ENCODE results near the gene MOK.

Gene MOK

GRCh38 chr14:102207831-102208365 is 97.1 kb downstream of the MOK start:
- no peak overlapping the region for H3K4me3 ChIP-seq (IDR thresholded peaks at IDR 0.05; ENCODE audit: insufficient read depth, low read depth, low read length)
- TF ChIP-seq CTCF (conservative IDR thresholded peaks at IDR 0.05; ENCODE audit: low read depth, low read length), result no peak
- H2AFZ ChIP-seq (ENCODE audit: low read depth), result no peak overlapping the region

GRCh38 chr14:102206918-102207317 is 98.0 kb downstream of the MOK start:
- Histone ChIP-seq H3K9ac (no peak overlapping the region), H3K4me2 (no peak overlapping the region), H2AFZ (ENCODE audit: low read depth) (no peak overlapping the region), H3K4me1 (ENCODE audit: low read depth, poor library complexity, severe bottlenecking) (peaks cover 2% of the 10 kb centered on the region), H3K27me3 (ENCODE audit: insufficient read depth, low read depth) (no peaks in the 10 kb centered on the region), H3K79me2 (ENCODE audit: insufficient read depth, low read depth) (0 out of 2 replicates have a peak, but pooled peaks cover 7% of the 10 kb centered on the region), H4K20me1 (ENCODE audit: insufficient read depth) (no peaks in the 10 kb centered on the region), H3K27ac (no peak overlapping the region), H3K36me3 (ENCODE audit: insufficient read depth) (no peaks in the 10 kb centered on the region), H3K4me3 (IDR thresholded peaks at IDR 0.05; ENCODE audit: insufficient read depth, low read depth, low read length) (no peak overlapping the region)
- no peak for TF ChIP-seq CTCF (conservative IDR thresholded peaks at IDR 0.05; ENCODE audit: low read depth, low read length)

More at GRCh38 chr14:102207831-102208365, 97.1 kb downstream of the MOK start:
- Histone ChIP-seq H3K36me3 (ENCODE audit: insufficient read depth) (no peaks in the 10 kb centered on the region), H3K79me2 (ENCODE audit: insufficient read depth, low read depth) (0 out of 2 replicates have a peak, but pooled peaks cover 1% of the 10 kb centered on the region), H3K4me2 (no peak overlapping the region), H3K27me3 (ENCODE audit: insufficient read depth, low read depth) (no peaks in the 10 kb centered on the region), H3K9ac (no peak overlapping the region), H4K20me1 (ENCODE audit: insufficient read depth) (no peaks in the 10 kb centered on the region), H3K4me1 (ENCODE audit: low read depth, poor library complexity, severe bottlenecking) (no peaks in the 10 kb centered on the region), H3K27ac (no peak overlapping the region)

DNA sequence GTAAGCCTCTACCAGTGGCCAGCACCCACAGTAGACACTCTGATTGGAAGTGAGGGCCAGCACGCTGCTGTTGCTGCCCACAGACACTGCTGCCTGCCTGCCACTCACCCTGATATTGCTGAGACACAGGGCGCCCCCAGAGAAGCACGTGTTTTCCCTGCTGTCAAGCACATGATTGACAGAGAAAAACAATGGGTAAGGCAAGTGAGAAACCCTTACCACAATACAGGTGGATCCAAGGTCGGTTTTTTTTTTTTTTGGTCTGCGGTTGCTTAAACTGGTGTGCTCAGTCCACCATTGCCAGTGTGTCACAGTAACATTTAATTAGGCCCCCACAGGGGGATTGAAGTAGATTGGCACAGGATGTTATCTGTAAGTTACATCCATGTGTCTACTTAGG is 99.4 kb downstream of the MOK start:
- Histone ChIP-seq H3K27me3 (ENCODE audit: insufficient read depth, low read depth) (no peaks in the 10 kb centered on the region), H3K27ac (no peak overlapping the region), H3K9ac (no peak overlapping the region), H3K79me2 (ENCODE audit: insufficient read depth, low read depth) (0 out of 2 replicates have a peak, but pooled peaks cover 7% of the 10 kb centered on the region), H3K4me1 (ENCODE audit: low read depth, poor library complexity, severe bottlenecking) (peaks cover 16% of the 10 kb centered on the region), H3K4me2 (no peak overlapping the region), H3K4me3 (IDR thresholded peaks at IDR 0.05; ENCODE audit: insufficient read depth, low read depth, low read length) (no peak overlapping the region), H4K20me1 (ENCODE audit: insufficient read depth) (no peaks in the 10 kb centered on the region), H3K36me3 (ENCODE audit: insufficient read depth) (no peaks in the 10 kb centered on the region), H2AFZ (ENCODE audit: low read depth) (no peak overlapping the region)
- no peak for TF ChIP-seq CTCF (conservative IDR thresholded peaks at IDR 0.05; ENCODE audit: low read depth, low read length)

- Histone ChIP-seq H3K9ac (no peak overlapping the region), H3K79me2 (ENCODE audit: insufficient read depth, low read depth) (0 out of 2 replicates have a peak, but pooled peaks cover 11% of the 10 kb centered on the region), H3K4me1 (ENCODE audit: low read depth, poor library complexity, severe bottlenecking) (peaks cover 31% of the 10 kb centered on the region), H3K27me3 (ENCODE audit: insufficient read depth, low read depth) (no peaks in the 10 kb centered on the region), H3K36me3 (ENCODE audit: insufficient read depth) (no peaks in the 10 kb centered on the region), H3K27ac (no peak overlapping the region), H2AFZ (ENCODE audit: low read depth) (no peak overlapping the region), H4K20me1 (ENCODE audit: insufficient read depth) (no peaks in the 10 kb centered on the region), H3K4me3 (IDR thresholded peaks at IDR 0.05; ENCODE audit: insufficient read depth, low read depth, low read length) (no peak overlapping the region), H3K4me2 (no peak overlapping the region)
- TF ChIP-seq CTCF (conservative IDR thresholded peaks at IDR 0.05; ENCODE audit: low read depth, low read length), result no peak
Measured at GRCh38 chr14:102203382-102203781, 101.6 kb downstream of the MOK start.

Data from KMS-11 (cell line).